HFFc6 (cell line): ENCODE measurements around the gene RRP1. TPM values are rescaled to one million over a fixed set of nuclear protein-coding genes. Genes with fewer than 3 reads are reported as not detected.

Experiments
- DNase-seq: peaks from one replicate; pipeline ENCODE4 v3.0.0-alpha.2; 2018
- H3K27ac Mint-ChIP-seq: 2 replicates; pipeline ENCODE4 v1.8.0; 2020; ENCODE audit warnings: mild to moderate bottlenecking, mixed read lengths
- H3K27me3 Mint-ChIP-seq: 2 replicates; pipeline ENCODE4 v1.8.0; 2021; ENCODE audit warnings: mild to moderate bottlenecking, moderate library complexity, mixed read lengths; ENCODE audit not compliant: insufficient read depth
- H3K36me3 Mint-ChIP-seq: 2 replicates; pipeline ENCODE4 v1.8.0; 2021; ENCODE audit warnings: low read depth, mixed read lengths
- H3K4me1 Mint-ChIP-seq: 2 replicates; pipeline ENCODE4 v1.8.0; 2020; ENCODE audit warnings: low read depth, mixed read lengths
- H3K4me3 Mint-ChIP-seq: 2 replicates; pipeline ENCODE4 v1.8.0; 2020; ENCODE audit warnings: mild to moderate bottlenecking, moderate library complexity, mixed read lengths
- H3K9me3 Mint-ChIP-seq: 2 replicates; pipeline ENCODE4 v1.8.0; 2020; ENCODE audit warnings: mild to moderate bottlenecking, mixed read lengths
- total RNA-seq, 6 experiments: library from RNA; stranded (reverse); fragmentation: NEBNext Ultra II Directional; extraction: Animal tissue kit (Norgen Biotek cat#: 25700); gene quantifications; 2 replicates in 1 of 6; 3 replicates in 5 of 6; pipeline ENCODE4 v1.2.3, GENCODE V29; 2021
- TF ChIP-seq, protein P1 (sequence below): fragments of 200-600 bp; sonication (generic); IDR thresholded peaks from 2 replicates; pipeline ENCODE4 v1.5.0; 2021; ENCODE audit warnings: antibody characterized with exemption, mild to moderate bottlenecking

RRP1 gene
- total RNA-seq, 6 experiments from 2014 or later = 19.9 to 24.8 (median 23.0) TPM

DNA sequence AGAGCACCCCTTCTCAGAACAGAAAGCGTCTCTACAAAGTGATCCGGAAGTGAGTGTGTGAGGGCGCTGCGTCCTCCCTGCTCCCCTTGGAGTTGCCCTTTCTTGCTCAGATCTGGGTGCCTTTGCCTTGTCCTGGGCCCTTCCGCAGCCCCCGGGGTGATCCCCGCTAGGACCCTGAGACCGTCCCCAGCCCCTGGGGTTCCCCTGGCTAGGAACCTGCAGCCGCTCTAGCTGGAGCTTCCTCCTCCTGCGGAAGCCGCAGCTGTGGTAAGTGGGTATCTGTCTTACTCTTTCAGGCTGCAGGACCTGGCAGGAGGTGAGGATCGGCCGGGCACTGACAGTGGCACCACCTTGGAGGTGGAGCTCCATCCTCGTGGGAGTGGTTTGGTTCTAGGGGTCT lies 11.2 kb downstream of the RRP1 start:
- no peak for DNase-seq
- Mint-ChIP-seq H3K4me3 (no peak overlapping the region), H3K4me1 (no peaks in the 10 kb centered on the region), H3K36me3 (peaks cover 32% of the 10 kb centered on the region), H3K9me3 (no peaks in the 10 kb centered on the region), H3K27me3 (no peaks in the 10 kb centered on the region; the same call in 1 of the 2 replicates), H3K27ac (no peak overlapping the region)
- TF ChIP-seq, protein P1, sequence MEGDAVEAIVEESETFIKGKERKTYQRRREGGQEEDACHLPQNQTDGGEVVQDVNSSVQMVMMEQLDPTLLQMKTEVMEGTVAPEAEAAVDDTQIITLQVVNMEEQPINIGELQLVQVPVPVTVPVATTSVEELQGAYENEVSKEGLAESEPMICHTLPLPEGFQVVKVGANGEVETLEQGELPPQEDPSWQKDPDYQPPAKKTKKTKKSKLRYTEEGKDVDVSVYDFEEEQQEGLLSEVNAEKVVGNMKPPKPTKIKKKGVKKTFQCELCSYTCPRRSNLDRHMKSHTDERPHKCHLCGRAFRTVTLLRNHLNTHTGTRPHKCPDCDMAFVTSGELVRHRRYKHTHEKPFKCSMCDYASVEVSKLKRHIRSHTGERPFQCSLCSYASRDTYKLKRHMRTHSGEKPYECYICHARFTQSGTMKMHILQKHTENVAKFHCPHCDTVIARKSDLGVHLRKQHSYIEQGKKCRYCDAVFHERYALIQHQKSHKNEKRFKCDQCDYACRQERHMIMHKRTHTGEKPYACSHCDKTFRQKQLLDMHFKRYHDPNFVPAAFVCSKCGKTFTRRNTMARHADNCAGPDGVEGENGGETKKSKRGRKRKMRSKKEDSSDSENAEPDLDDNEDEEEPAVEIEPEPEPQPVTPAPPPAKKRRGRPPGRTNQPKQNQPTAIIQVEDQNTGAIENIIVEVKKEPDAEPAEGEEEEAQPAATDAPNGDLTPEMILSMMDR = no peak

DNA sequence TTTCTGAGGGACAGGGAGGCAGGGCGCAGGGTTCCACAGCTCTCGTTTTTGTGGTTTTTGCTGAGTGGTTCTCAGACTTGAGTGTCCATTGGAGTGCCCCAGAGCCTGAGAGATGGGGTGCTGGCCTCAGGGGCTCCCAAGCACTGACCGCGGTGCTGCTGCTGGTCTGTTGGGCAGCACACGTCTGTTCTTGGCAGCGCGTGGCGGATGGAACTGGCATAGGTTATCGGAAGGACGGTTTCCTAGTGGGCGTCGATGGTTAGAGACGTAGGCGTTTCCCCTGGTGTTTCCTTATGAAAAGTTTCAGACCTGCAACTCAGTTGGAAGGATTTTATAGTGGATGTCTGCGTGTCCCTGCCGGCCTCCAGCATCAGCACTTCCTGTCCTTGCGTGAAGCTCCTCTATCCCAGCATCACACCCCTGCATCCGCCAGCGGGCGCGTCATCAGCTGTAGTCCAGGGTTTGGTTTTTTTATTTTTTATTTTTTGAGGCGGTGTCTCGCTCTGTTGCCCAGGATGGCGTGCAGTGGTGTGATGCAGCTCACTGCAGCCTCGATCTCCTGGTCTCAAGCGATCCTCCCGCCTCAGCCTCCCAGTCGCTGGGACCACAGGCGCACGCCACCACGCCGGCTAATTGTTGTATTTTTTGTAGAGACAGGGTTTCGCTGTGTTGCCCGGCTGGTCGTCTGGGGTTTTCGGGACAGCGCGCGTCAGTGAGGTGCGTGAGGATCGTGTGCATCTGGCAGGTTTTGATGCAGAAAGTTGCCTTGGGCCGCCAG lies 11.8 kb downstream of the RRP1 start:
- H3K9me3 Mint-ChIP-seq = no peaks in the 10 kb centered on the region
- TF ChIP-seq, protein P1 = no peak
- DNase-seq = no peak
- no peak overlapping the region for H3K4me3 Mint-ChIP-seq
- H3K27me3 Mint-ChIP-seq = no peaks in the 10 kb centered on the region
- H3K27ac Mint-ChIP-seq = no peak overlapping the region
- H3K36me3 Mint-ChIP-seq = peaks cover 28% of the 10 kb centered on the region
- no peaks in the 10 kb centered on the region for H3K4me1 Mint-ChIP-seq

DNA sequence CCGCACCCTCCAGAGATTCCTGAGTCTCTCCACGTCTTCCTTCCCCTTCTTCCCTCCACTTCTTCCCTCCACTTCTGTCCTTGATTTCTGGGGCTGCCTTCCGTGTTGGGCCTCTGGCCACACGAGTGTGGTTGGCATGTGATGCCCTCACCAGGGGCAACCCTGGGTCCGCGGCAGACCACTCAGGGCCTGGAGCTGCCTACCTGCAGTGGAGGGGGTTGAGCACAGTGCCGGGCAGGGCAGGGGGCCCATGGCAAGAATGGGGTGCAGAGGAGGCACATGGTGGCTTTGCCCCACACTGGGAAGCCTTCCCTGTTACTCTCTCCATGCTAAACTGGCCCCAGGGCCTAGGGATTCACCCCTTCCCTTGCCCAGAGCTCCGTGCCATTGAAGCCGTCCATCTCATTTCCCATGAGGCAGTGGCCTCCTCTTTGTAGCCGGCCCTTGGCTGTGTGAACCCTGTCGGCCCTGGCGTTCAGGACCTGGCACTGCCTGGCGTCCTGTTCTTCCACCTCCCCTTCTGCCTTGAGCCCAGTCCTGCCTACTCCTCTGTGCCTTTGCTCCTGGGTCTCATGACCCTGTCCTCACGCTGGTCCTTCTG lies 13.4 kb downstream of the RRP1 start:
- DNase-seq = no peak
- no peaks in the 10 kb centered on the region for H3K4me1 Mint-ChIP-seq
- TF ChIP-seq, protein P1 = no peak
- H3K9me3 Mint-ChIP-seq = no peaks in the 10 kb centered on the region
- no peaks in the 10 kb centered on the region; the same call in none of the 2 replicates for H3K27me3 Mint-ChIP-seq
- peaks cover 14% of the 10 kb centered on the region for H3K36me3 Mint-ChIP-seq
- no peak overlapping the region for H3K27ac Mint-ChIP-seq
- H3K4me3 Mint-ChIP-seq = no peak overlapping the region

DNA sequence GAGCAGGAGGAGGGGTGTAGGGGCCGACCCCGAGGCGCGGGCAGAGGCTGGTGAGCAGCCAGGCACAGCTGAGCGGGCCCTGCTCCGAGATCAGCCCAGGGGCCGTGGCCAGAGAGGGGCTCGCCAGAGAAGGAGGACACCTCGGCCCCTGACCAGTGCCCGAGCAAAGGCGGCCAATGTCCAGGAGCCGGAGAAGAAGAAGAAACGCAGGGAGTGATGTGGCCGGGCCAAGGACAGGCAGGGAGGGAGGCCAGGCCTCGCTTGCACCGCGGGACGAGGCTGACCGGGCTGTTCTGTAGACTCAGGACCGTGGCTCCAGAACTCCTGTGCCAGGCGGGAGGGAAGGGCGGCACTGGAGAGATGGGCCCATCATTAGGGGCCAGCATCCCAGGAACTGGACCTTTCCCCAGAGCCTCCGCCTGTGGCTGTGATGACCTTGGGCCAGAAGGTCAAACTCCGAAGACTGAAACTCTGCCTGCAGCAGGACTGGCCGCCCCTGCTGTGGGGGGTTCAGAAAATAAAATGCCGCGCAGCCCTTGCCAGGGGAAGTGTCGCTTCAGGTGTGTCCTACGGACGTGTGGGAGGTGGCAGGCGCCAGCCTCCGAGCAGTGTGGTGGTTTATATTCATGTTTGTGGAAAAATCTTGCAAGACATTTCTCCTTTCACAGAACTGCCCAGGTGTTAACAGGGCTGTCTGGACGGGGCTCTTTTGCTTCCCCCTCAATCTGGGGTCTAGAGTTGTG lies 14.4 kb downstream of the RRP1 start:
- Mint-ChIP-seq H3K27me3 (no peaks in the 10 kb centered on the region; the same call in none of the 2 replicates), H3K27ac (no peak overlapping the region), H3K36me3 (peaks cover 14% of the 10 kb centered on the region), H3K4me3 (no peak overlapping the region), H3K9me3 (no peaks in the 10 kb centered on the region), H3K4me1 (no peaks in the 10 kb centered on the region)
- TF ChIP-seq, protein P1 = no peak
- no peak for DNase-seq

DNA sequence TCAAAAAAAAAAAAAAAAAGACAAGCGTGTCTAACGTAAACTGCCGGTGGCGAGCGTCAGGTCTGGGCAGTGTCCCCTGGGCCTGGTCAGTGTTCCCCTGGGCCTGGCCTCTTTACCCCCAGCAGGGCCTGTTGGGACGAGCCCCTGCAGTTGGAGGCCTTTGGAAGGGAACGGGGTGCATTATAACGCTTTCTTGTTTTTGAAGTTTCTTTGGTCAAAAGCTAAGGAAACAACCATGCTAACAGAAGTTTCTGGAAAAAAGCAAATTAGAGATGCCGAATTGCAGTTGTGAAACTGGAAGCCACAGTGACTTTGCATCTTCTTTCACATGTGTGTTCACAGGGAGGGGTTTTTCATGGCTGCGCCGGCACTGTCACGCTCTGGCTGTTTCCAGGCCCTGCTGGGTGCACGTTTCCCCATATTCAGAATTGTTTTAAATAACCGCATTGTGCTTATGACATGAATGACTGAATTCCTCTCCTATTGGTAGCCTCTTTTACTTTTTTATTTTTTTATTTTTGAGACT lies 16.0 kb downstream of the RRP1 start:
- H3K27me3 Mint-ChIP-seq = no peaks in the 10 kb centered on the region; the same call in none of the 2 replicates
- no peak overlapping the region for H3K27ac Mint-ChIP-seq
- H3K36me3 Mint-ChIP-seq = peaks cover 14% of the 10 kb centered on the region
- no peaks in the 10 kb centered on the region for H3K9me3 Mint-ChIP-seq
- TF ChIP-seq, protein P1 = no peak
- DNase-seq = no peak
- H3K4me3 Mint-ChIP-seq = no peak overlapping the region
- H3K4me1 Mint-ChIP-seq = no peaks in the 10 kb centered on the region
